C4-2B (cell line): ENCODE measurements around the gene SKOR2.
A peak's percentile ranks its signal among the peaks of the same experiment; 100 is the strongest.
"Not testable (repeated sequence)": the region's sequence is repeated elsewhere in the genome, so short reads cannot be mapped to it uniquely, and the experiment has no call there.

Experiments used
- H3K27ac ChIP-seq: fragments of 450-650 bp; 2 replicates; pipeline ENCODE4 v1.5.1; 2017
- CTCF ChIP-seq: fragments of 450-650 bp; conservative IDR thresholded peaks from 2 replicates; pipeline ENCODE4 v1.5.1; 2017; ENCODE audit warnings: mild to moderate bottlenecking
- ZFX ChIP-seq: fragments of 450-650 bp; IDR thresholded peaks from 2 replicates; pipeline ENCODE4 v1.6.1; 2017

The SKOR2 gene

GRCh38 chr18:47184419-47185050 lies 66.9 kb downstream of the SKOR2 start:
- TF ChIP-seq ZFX (no peak), CTCF (no peak)

GRCh38 chr18:47182156-47182555 lies 69.3 kb downstream of the SKOR2 start:
- not testable (repeated sequence) for H3K27ac ChIP-seq

More at GRCh38 chr18:47184419-47185050, 66.9 kb downstream of the SKOR2 start:
- no peak overlapping the region for H3K27ac ChIP-seq

GRCh38 chr18:47180765-47181164 lies 70.7 kb downstream of the SKOR2 start:
- no peak for TF ChIP-seq CTCF
- TF ChIP-seq ZFX, result no peak
- H3K27ac ChIP-seq, result no peak overlapping the region

GRCh38 chr18:47179520-47179919 lies 71.9 kb downstream of the SKOR2 start:
- TF ChIP-seq CTCF (no peak), ZFX (no peak)
- no peak overlapping the region for H3K27ac ChIP-seq

- H3K27ac ChIP-seq, result peak within 1 kb of the TSS; percentile 88
- TF ChIP-seq CTCF (no peak; the same call in 1 of the 2 replicates), ZFX (peak; percentile 63)
Measured at GRCh38 chr18:47175898-47176575, 75.4 kb downstream of the SKOR2 start, which contains the start of gene IER3IP1. Gene IER3IP1 (minus strand): TSS chr18:47176364. CDS start chr18:47176277, 87 bp downstream.

- TF ChIP-seq ZFX (no peak), CTCF (no peak)
- H3K27ac ChIP-seq, result peak overlapping the region; percentile 88
Measured at GRCh38 chr18:47175283-47175897, 76.1 kb downstream of the SKOR2 start.

- TF ChIP-seq ZFX (no peak), CTCF (no peak)
- peak overlapping the region; percentile 45 for H3K27ac ChIP-seq
Measured at GRCh38 chr18:47174545-47175116, 76.8 kb downstream of the SKOR2 start.
